ENCODE results near the gene CHRDL2. TPM values are rescaled to one million over a fixed set of nuclear protein-coding genes. Genes with fewer than 3 reads are reported as not detected.

Gene CHRDL2
- total and polyA plus RNA-seq, 2 of the 4 experiments (the other 2 are of a cell fraction) = 0.80 TPM; not detected in 1

GRCh38 chr11:74691755-74692154, 39.5 kb downstream of the CHRDL2 start:
- ATAC-seq (ENCODE audit: low read depth) = no peak
- Histone ChIP-seq H3K23ac (ENCODE audit: low read depth, low read length) (no peak overlapping the region), H2BK20ac (ENCODE audit: low read depth, low read length) (no peak overlapping the region), H2BK120ac (ENCODE audit: low read depth, low read length) (peak overlapping the region; percentile 17; the same call in 1 of the 2 replicates), H3K4me2 (ENCODE audit: low read depth, low read length) (no peak overlapping the region), H3K4ac (ENCODE audit: low read depth, low read length) (no peak overlapping the region), H4K8ac (ENCODE audit: low read depth in 2 of 2, low read length in 2 of 2) (no peak overlapping the region), H2AK5ac (ENCODE audit: low read depth, low read length) (peak overlapping the region; percentile 15; the same call in 1 of the 2 replicates), H2BK15ac (ENCODE audit: low read depth, low read length) (0 out of 3 replicates have a peak overlapping the region, but pooled peaks have one; percentile 52), H3K56ac (ENCODE audit: extremely low read depth, insufficient read depth, low read length) (no peak overlapping the region), H3K79me1 (ENCODE audit: low read depth in 1 of 2, low read length in 2 of 2) (no peaks in the 10 kb centered on the region), H4K91ac (ENCODE audit: insufficient read depth, low read depth, low read length) (no peak overlapping the region; the same call in 1 of the 2 replicates), H3K9me3 (ENCODE audit: control insufficient read depth, insufficient read depth, low read length) (no peaks in the 10 kb centered on the region), H2AFZ (replicated peaks; ENCODE audit: low read length, poor library complexity) (no peak overlapping the region), H3K27ac (ENCODE audit: insufficient read depth, low read length) (no peak overlapping the region), H3K18ac (ENCODE audit: low read depth, low read length) (peak overlapping the region; percentile 32; the same call in 1 of the 2 replicates), H4K5ac (ENCODE audit: low read depth, low read length) (no peak overlapping the region), H3K4me1 (ENCODE audit: control insufficient read depth, insufficient read depth, low read length) (peaks cover 35% of the 10 kb centered on the region), H2AK9ac (replicated peaks; ENCODE audit: low read depth, low read length, poor library complexity) (peak overlapping the region; percentile 19), H2BK5ac (ENCODE audit: low read depth, low read length, poor library complexity, severe bottlenecking) (no peak overlapping the region), H4K20me1 (ENCODE audit: insufficient read depth, low read length) (no peaks in the 10 kb centered on the region), H3K36me3 (ENCODE audit: control insufficient read depth, insufficient read depth, low read length) (no peaks in the 10 kb centered on the region), H3K14ac (replicated peaks; ENCODE audit: low read depth, low read length) (no peak overlapping the region; the same call in 1 of the 2 replicates), H3K27me3 (ENCODE audit: control insufficient read depth, insufficient read depth, low read length) (no peaks in the 10 kb centered on the region; the same call in 1 of the 2 replicates), H3K9ac (ENCODE audit: low read depth, low read length) (no peak overlapping the region), H3K9me1 (ENCODE audit: insufficient read depth, low read length) (peaks cover 23% of the 10 kb centered on the region), H3K4me3 (ENCODE audit: insufficient read depth, low read depth, low read length) (no peak overlapping the region)
- no CpG with 5 or more reads among the region's 4 CpGs for WGBS, 2 experiments (ENCODE audit: extremely low coverage in 2 of 2, insufficient read length in 1 of 2)
- CTCF ChIA-PET = interaction anchor here (0.6 kb wide), 1 partner anchor 11 kb away, joined by 3 read pairs; no protein-coding TSS in a partner anchor
- DNase-seq = no peak
- intact Hi-C loops (cut with micrococcal nuclease) (no loop called here), in situ Hi-C loops (cut with MboI; ENCODE audit: low sequenced_read_pairs) (no loop called here), dilution Hi-C loops (cut with HindIII; ENCODE audit: low sequenced_read_pairs, unreplicated experiment) (no loop called here)
- no TSS peak for BruUV-seq (replicated peaks)
- TF ChIP-seq RFX5 (IDR thresholded peaks at IDR 0.05; ENCODE audit: low read depth, low read length) (no peak), BHLHE40 (IDR thresholded peaks at IDR 0.05; ENCODE audit: low read depth, low read length) (no peak), CHD1 (IDR thresholded peaks at IDR 0.05; ENCODE audit: low read depth, low read length) (no peak), CEBPB (IDR thresholded peaks at IDR 0.05; ENCODE audit: low read depth, low read length) (no peak), MAFK (IDR thresholded peaks at IDR 0.05; ENCODE audit: low read depth, low read length) (no peak), NFE2L2 (IDR thresholded peaks at IDR 0.05; ENCODE audit: low read depth, low read length) (no peak), MXI1 (IDR thresholded peaks at IDR 0.05; ENCODE audit: borderline replicate concordance, low read depth, low read length) (no peak)
- TF ChIP-seq, protein P1, sequence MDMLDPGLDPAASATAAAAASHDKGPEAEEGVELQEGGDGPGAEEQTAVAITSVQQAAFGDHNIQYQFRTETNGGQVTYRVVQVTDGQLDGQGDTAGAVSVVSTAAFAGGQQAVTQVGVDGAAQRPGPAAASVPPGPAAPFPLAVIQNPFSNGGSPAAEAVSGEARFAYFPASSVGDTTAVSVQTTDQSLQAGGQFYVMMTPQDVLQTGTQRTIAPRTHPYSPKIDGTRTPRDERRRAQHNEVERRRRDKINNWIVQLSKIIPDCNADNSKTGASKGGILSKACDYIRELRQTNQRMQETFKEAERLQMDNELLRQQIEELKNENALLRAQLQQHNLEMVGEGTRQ (IDR thresholded peaks at IDR 0.05; ENCODE audit: low read depth, low read length) = no peak
- POLR2A ChIA-PET (ENCODE audit: unreplicated experiment) = interaction anchor here (0.6 kb wide), 1 partner anchor 24 kb away, joined by 6 read pairs; no protein-coding TSS in a partner anchor
